HEK293T (cell line): ENCODE measurements around the gene CAV2.

Experiments
- CTCF ChIA-PET: fragments of 350-600 bp; formaldehyde crosslinking; extraction: SDS; loops from one replicate; lab custom pipeline; 2021; ENCODE audit warnings: antibody characterized with exemption, inconsistent platforms; lab: Yijun Ruan, JAX
- POLR2A ChIA-PET: fragments of 350-600 bp; formaldehyde crosslinking; extraction: SDS; loops from one replicate; lab custom pipeline; 2020; ENCODE audit warnings: antibody characterized with exemption, inconsistent platforms; lab: Yijun Ruan, JAX
- DNase-seq: peaks from one replicate; pipeline ENCODE4 v3.0.0; 2012; ENCODE audit warnings: mixed read lengths; ENCODE audit errors: extremely low spot score
- ARNT ChIP-seq: fragments of 450-650 bp; IDR thresholded peaks from 2 replicates; pipeline ENCODE4 v1.6.1; 2017; ENCODE audit warnings: mild to moderate bottlenecking
- BHLHE40 ChIP-seq: fragments of 450-650 bp; IDR thresholded peaks from 2 replicates; pipeline ENCODE4 v1.6.1; 2016; ENCODE audit warnings: mild to moderate bottlenecking, moderate library complexity, borderline replicate concordance
- CTBP1 ChIP-seq: fragments of 450-650 bp; IDR thresholded peaks from 2 replicates; pipeline ENCODE4 v1.6.1; 2016; ENCODE audit warnings: borderline replicate concordance
- ELF4 ChIP-seq: fragments of 450-650 bp; IDR thresholded peaks from 2 replicates; pipeline ENCODE4 v1.6.1; 2017; ENCODE audit warnings: antibody characterized with exemption
- FOXA1 ChIP-seq: fragments of 450-650 bp; IDR thresholded peaks from 2 replicates; pipeline ENCODE4 v1.6.1; 2016; ENCODE audit warnings: mild to moderate bottlenecking
- FOXK2 ChIP-seq: fragments of 450-650 bp; IDR thresholded peaks from 2 replicates; pipeline ENCODE4 v1.6.1; 2016; ENCODE audit warnings: mild to moderate bottlenecking
- FOXM1 ChIP-seq: fragments of 450-650 bp; IDR thresholded peaks from 2 replicates; pipeline ENCODE4 v1.6.1; 2017; ENCODE audit warnings: mild to moderate bottlenecking, borderline replicate concordance
- HDGF ChIP-seq: fragments of 450-650 bp; IDR thresholded peaks from 2 replicates; pipeline ENCODE4 v1.6.1; 2017; ENCODE audit warnings: antibody characterized with exemption, borderline replicate concordance
- L3MBTL2 ChIP-seq: fragments of 450-650 bp; conservative IDR thresholded peaks from 2 replicates; pipeline ENCODE4 v1.6.1; 2016; ENCODE audit warnings: mild to moderate bottlenecking
- LEF1 ChIP-seq: fragments of 450-650 bp; IDR thresholded peaks from 2 replicates; pipeline ENCODE4 v1.6.1; 2017; ENCODE audit warnings: mild to moderate bottlenecking, borderline replicate concordance
- NFRKB ChIP-seq: fragments of 450-650 bp; IDR thresholded peaks from 2 replicates; pipeline ENCODE4 v1.6.1; 2016; ENCODE audit warnings: mild to moderate bottlenecking, moderate library complexity
- SP1 ChIP-seq: fragments of 450-650 bp; IDR thresholded peaks from 2 replicates; pipeline ENCODE4 v1.6.1; 2017
- SUZ12 ChIP-seq: fragments of 450-650 bp; IDR thresholded peaks from 2 replicates; pipeline ENCODE4 v1.6.1; 2016; ENCODE audit warnings: mild to moderate bottlenecking
- TARDBP ChIP-seq: fragments of 450-650 bp; IDR thresholded peaks from 2 replicates; pipeline ENCODE4 v1.6.1; 2016
- ZNF384 ChIP-seq: fragments of 450-650 bp; IDR thresholded peaks from 2 replicates; pipeline ENCODE4 v1.6.1; 2016
- TF ChIP-seq, protein P1 (sequence below): fragments of 450-650 bp; IDR thresholded peaks from 2 replicates; pipeline ENCODE4 v1.6.1; 2016

Gene CAV2

DNA sequence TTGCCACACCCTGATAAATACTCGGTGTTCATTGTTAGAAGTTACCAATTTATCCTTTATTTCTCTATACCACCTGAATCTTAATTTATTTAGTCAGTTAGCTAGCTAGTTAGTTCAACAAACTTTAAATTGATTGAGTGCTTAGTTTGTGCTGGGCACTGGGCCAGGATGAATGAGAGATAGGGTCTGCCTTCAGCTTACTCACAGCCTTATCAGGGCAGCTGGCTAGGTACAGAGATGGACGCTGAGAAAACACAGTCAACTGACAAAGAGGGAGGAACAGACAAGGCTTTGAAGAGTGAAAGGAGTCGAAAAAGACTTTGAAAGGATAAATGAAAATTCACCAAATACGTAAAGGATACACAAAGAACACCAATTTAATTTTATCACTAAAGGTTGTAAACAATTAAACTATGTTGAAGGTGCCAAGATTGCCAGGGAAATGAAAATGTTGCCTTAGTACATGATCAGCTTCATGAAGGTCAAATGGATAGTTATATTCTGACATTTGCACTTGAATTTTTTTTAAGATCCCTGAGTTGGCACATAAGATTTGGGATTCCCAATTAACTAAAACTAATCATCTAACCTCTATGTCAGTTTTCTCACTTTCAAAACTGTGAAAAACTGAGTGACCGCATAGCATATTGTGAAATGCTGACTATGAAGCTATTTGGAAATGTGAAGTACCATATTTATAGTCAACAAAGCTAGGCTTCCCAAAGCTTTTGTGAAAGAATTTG is 2.1 kb downstream of the CAV2 start:
- POLR2A ChIA-PET: no interaction called here
- CTCF ChIA-PET: interaction anchor here (0.5 to 1.6 kb wide), 2 partner anchors 25 to 85 kb away, joined by 3 to 4 read pairs; no protein-coding TSS in a partner anchor
- no peak for DNase-seq
- TF ChIP-seq NFRKB (no peak), L3MBTL2 (no peak), BHLHE40 (no peak), ELF4 (no peak), CTBP1 (no peak), ZNF384 (no peak)

DNA sequence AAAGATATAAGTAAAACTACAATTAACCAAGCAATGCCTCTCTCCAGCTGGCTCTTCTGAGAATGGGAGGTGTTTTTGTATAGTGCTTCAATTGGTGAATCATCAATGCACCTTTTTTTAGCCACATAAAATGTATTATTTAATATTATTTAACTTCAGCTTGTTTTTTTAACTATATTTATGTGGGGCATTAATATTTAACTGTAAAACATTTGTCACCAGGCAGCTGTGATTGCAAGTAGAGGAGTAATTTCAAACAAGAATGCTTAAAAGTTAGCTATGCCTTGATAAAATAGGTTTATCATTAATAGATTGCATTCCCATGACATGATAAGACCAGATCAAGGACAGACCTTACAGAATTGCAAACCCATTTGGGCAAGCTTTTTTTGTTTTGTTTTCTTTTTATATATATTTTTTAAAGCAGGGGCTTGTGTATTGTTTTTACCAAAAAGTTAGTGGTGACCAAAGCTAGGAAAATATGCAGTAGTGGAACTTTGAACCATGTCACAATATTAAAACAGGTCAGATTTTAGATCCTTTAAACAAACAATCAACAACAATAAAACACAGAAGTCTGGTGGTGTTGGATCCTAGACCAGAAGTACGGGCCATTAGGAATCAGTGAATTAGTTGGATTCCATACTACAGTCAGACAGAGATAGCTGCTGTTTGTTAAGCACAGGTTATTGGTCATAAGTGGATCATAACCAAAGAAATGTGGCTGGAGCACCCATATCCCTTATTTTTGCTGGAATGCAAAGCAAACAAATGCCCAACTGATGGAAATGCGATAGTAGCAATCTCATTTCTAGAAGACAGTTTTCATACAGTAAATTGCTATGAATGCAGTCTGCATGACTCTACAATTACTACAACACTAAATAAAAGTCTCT is 2.9 kb downstream of the CAV2 start:
- ChIA-PET CTCF (interaction anchor here (0.5 to 1.6 kb wide), 2 partner anchors 24 to 84 kb away, joined by 3 to 4 read pairs; no protein-coding TSS in a partner anchor), POLR2A (no interaction called here)
- no peak for TF ChIP-seq ELF4
- no peak for TF ChIP-seq LEF1
- TF ChIP-seq HDGF: no peak
- TF ChIP-seq, protein P1, sequence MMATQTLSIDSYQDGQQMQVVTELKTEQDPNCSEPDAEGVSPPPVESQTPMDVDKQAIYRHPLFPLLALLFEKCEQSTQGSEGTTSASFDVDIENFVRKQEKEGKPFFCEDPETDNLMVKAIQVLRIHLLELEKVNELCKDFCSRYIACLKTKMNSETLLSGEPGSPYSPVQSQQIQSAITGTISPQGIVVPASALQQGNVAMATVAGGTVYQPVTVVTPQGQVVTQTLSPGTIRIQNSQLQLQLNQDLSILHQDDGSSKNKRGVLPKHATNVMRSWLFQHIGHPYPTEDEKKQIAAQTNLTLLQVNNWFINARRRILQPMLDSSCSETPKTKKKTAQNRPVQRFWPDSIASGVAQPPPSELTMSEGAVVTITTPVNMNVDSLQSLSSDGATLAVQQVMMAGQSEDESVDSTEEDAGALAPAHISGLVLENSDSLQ: no peak
- no peak for TF ChIP-seq FOXM1
- no peak for TF ChIP-seq SP1
- no peak for TF ChIP-seq L3MBTL2
- no peak for TF ChIP-seq FOXA1
- TF ChIP-seq ZNF384: no peak
- TF ChIP-seq NFRKB: no peak
- no peak for TF ChIP-seq ARNT
- TF ChIP-seq BHLHE40: no peak
- TF ChIP-seq SUZ12: no peak
- no peak for TF ChIP-seq FOXK2
- TF ChIP-seq TARDBP: no peak
- TF ChIP-seq CTBP1: no peak
- DNase-seq: no peak

DNA sequence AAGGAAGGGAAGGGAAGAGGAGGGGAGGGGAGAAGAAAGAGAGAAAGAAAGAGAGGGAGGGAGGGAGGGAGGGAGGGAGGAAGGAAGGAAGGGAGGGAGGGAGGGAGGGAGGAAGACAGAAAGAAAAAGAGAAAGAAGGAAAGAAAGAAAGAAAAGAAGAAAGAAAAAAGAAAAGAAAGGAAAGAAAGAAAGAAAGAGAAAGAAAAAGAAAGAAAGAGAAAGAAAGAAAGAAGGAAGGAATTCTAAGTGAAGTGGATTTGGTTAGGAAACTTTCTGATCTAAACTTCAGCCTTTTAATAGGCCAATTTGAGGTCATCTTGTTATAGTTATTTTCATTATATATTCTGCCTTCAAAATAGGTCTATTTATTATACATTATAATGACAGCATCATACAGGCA is 4.3 kb downstream of the CAV2 start:
- no peak for DNase-seq
- CTCF ChIA-PET: interaction anchor here (0.8 kb wide), 1 partner anchor 9 kb away, joined by 3 read pairs; no protein-coding TSS in a partner anchor
- POLR2A ChIA-PET: no interaction called here
- TF ChIP-seq FOXM1 (no peak), ARNT (no peak), SP1 (no peak), CTBP1 (no peak), LEF1 (no peak), TARDBP (no peak), L3MBTL2 (no peak), NFRKB (no peak), HDGF (no peak)

DNA sequence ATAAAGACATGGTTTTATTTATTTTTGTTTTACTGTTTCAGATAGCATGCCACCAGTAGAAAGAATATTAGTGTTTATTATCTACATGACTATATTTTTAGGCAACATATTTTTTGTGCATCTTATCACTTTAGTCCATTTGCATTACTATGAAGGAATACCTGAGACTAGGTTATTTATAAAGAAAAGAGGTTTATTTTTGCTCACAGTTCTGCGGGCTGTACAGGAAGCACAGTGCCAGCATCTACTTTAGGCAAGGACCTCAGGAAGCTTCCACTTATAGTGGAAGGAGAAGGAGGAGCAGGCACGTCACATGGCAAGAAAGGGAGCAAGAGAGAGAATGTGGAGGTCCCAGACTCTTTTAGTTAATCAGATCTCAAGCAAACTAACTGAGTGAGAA is 5.7 kb downstream of the CAV2 start:
- ChIA-PET CTCF (no interaction called here), POLR2A (no interaction called here)
- TF ChIP-seq BHLHE40 (no peak), FOXM1 (no peak), ARNT (no peak), FOXA1 (no peak), ZNF384 (no peak), SP1 (no peak), LEF1 (no peak), FOXK2 (no peak), CTBP1 (no peak), L3MBTL2 (no peak), NFRKB (no peak), SUZ12 (no peak), TARDBP (no peak), ELF4 (no peak), HDGF (no peak)
- TF ChIP-seq, protein P1: no peak
- no peak for DNase-seq

DNA sequence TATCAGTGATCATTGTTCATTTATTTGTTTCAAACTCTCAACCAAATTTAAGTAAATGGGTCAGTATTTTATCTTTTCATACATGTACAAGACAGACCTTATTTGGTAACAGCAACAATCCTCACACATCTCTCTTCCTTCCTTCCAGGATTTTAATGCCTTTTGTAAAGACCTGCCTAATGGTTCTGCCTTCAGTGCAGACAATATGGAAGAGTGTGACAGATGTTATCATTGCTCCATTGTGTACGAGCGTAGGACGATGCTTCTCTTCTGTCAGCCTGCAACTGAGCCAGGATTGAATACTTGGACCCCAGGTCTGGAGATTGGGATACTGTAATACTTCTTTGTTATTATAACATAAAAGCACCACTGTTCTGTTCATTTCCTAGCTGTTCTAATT is 6.3 kb downstream of the CAV2 start:
- ChIA-PET POLR2A (no interaction called here), CTCF (no interaction called here)

More for the DNA sequence above, 6.3 kb downstream of the CAV2 start:
- no peak for DNase-seq
- TF ChIP-seq CTBP1 (no peak), ELF4 (no peak), ARNT (no peak), SUZ12 (no peak), ZNF384 (no peak), FOXM1 (no peak), NFRKB (no peak), L3MBTL2 (no peak), HDGF (no peak), LEF1 (no peak), TARDBP (no peak), FOXK2 (no peak), SP1 (no peak), BHLHE40 (no peak)
- TF ChIP-seq, protein P1: no peak
